GM18870 (cell line): ENCODE measurements around the gene CHD5.

Experiments
- ATAC-seq: cut with Tn5 transposase; IDR thresholded peaks from one replicate; pipeline ENCODE4 v1.9.1; 2021; ENCODE audit warnings: moderate library complexity; ENCODE audit not compliant: unreplicated experiment

Gene CHD5

DNA sequence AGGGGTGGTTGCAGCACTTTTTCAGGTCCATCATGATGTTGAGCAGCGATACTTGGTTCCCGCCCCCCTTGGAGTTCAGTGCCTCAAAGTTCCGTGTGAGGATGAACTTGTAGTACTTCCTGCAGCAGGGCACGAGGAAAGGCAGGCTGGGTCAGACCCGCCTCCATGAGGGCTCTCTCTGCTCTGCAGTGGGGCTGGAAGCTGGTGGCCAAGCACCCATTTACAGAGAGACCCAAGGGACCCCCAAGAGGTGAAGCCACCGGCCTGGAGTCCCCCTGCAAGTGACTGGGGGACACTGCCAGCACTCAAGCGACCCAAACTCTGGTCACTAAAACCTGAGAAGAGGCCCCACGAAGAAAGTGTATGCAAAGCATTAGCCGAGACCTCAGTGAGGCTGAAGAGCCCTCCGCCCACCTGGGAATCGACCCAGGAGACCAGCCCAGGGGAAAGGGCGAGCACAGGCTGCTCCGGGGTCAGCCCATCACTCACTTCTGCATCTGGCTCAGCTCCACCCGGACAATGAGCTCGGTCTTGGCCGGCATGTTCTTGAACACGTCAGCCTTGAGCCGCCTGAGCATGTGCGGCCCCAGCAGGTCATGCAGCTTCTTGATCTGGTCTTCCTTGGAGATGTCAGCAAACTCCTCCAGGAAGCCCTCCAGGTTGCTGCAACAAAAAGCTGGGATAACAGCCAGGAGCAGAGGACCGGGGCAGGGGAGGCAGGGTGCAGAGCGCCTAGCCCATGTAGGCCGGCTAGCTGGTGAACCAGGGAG lies 45.2 kb downstream of the CHD5 start:
- ATAC-seq: no peak

DNA sequence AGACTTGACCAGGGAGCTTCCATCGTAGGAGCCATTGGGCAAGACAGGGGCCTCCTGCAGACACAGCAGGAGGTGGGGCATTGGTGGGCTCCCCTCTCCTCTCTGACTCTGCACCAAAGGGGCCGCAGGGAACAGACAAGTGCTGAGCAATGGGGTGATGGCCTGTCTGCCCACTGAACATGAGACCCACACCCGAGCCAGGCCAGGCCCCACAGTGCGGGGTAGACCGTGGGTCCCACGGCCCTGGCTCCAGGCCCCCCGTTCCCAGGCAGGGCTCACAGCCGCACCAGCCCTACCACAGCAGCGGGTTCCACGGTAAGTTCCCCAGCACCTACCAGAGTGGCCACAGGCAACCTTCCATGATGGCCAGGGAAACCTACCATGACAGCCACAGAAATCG lies 45.9 kb downstream of the CHD5 start:
- no peak for ATAC-seq

DNA sequence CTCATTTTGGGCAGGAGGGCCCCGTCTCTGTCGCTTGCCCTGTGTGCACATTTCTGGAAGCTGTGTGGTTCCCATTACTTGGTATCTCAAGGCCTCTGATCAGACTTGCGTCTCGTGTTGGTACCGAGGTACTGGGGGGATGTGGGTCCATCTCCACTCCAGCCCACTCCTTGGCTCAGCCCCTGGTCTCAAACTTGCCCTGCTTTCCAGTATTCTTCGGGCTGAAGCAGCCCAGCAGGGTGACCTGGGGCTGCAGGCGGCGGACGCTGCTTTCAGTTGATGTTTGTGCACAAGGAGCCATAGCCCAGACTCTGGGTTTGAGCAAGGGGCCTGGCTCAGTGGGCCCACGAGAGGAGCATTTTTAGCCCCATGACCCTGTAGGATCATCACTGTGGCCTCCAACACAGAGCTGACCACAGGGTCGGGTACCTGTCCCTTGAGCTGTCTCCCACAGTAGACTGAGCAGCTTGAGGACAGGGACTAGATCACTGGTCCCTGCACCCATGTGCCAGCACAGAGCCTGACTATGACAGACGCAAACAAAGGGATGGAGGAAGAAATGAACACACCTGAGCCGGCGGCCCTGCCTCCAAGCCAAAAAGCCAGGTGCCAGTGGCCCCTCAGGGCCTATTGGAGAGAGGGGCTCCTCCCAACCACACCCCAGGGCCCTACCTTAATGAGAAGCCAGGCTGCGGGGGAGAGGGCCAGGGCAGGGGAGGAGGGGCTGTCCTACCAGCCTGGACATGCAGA lies 46.8 kb downstream of the CHD5 start:
- no peak for ATAC-seq

DNA sequence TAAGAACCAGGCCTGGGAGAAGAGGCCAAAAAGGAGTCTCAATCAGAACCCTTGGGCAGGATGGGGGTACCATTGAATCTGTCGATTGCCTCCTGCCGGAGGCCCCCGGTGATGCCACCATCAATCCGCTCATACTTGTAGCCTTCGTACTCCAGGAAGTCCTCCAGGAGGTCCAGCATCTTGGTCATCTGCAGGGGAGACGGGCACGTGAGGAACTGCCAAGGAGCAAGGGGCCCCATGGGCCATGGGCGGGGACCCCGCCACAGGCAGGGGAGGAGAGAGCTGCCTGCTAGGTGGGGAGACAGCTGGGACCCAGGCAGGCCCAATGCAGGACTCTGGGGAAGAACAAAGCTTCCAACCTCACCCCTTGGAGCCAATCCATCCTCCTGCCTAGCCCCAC lies 48.6 kb downstream of the CHD5 start:
- no peak for ATAC-seq

DNA sequence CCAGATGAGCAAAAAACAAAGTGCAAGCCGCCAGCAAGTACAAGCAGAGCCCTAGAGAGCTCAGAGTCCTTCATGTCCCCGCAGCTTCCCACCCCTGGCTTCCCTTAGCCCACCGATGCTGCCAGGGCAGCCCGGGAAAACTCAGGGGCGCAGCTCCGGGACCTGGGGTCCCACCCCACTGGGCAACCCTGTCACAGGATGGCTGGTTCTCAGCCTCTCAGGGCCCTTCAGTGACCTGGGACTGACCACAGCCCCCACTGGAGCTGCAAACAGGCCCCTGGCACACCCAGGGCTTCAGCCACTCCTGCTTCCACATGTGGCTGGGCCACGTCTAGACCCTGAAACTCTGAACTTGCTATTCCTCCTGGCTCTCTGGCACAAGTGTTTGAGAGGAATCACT lies 49.5 kb downstream of the CHD5 start:
- ATAC-seq: no peak

DNA sequence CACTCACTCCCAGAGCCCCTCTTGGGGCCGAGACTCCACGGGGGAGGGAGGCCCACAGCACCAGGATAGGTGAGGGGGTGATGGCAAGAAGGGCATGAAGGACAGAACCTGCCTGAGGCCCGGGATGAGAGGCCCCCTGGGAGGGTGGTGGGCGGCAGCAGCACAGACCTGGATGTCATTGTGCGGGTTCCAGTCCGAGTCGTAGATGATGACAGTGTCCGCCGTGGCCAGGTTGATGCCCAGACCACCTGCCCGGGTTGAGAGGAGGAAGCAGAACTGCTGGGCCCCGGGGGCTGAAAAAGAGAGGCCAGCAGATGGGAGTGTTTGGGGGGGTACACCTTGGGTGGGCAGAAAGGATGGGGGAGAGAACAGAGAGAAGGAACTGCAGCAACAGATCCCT lies 50.1 kb downstream of the CHD5 start:
- no peak for ATAC-seq

DNA sequence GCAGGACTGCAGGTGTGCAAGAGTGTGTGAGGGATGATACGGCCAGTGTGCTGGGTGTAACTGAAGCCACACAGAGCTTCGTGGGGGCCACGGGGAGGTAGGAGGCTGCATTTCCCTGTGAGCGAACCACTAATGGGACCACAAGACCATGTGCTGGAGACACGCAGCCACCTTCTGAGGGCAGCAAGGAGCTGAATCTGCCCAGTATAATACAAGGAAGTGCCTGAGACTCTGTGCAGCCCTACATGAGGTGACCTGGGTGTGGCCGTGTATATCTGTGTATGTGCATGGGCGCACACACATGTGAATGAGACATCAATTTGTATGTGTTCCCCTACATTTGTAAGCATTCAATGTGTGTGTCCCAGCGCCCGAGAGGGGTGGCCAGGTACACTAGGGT lies 50.8 kb downstream of the CHD5 start:
- ATAC-seq: no peak

DNA sequence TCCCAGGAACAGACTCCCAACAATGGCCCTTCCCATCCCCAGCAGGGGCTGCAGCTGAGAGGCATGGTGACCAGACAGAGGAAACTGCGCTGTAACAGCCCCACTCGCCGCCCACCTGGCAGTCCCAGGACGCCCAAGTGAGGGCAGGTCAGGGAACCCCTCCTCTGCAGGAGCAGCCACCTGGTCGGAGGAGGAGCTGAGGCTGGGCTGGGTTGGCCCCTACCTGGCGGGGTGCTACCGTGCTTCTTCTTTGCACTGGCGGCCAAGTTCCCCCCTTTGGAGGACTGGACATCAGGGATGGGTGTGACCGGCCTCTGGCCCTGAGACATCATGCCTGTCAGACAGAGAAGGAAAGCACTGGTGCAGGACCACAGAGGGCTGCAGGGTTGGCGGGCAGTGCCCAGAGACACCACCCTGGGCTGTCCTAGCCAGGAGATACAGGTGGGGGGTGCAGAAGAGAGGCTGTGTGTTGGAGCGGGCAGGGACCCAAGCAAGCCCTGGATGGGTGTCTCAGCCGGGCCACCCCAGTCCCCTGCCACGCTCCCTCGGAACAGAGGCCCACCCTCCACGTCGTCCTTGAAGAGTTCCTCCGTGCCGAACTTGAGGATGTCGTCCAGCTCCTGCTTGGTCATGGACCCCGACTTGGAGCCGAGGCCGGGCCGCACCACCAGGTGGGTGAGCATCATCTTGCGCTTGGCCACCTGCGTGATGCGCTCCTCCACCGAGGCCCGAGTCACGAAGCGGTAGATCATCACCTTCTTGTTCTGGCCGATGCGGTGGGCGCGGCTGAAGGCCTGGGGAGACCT lies 51.6 kb downstream of the CHD5 start:
- no peak for ATAC-seq

DNA sequence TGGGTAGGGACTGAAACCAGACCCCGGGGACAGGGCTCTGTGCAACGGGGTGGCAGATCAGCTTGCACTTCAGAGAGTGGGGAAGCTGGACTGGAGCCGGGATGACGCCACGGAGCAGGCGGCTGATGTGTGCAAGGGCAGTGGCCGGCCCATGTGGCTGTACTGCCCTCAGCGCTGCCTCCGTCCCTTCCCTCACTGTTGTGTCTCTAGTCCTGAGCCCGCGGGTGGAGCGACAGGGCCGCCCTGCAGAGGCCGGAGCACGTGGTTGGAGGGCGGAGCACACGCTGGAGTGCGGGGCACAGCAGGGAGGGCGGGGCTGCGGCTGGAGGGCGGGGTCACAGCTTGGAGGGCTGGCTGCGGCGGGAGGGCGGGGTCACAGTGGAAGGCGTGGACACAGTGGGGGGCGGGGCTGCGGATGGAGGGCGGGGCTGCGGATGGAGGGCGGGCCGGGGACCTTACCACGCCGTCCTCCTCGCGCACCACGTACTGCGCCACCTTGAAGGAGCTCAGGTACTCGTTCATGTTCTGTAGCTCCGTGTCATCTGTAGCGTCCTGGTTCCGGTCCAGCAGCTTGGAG lies 52.4 kb downstream of the CHD5 start:
- ATAC-seq: no peak

DNA sequence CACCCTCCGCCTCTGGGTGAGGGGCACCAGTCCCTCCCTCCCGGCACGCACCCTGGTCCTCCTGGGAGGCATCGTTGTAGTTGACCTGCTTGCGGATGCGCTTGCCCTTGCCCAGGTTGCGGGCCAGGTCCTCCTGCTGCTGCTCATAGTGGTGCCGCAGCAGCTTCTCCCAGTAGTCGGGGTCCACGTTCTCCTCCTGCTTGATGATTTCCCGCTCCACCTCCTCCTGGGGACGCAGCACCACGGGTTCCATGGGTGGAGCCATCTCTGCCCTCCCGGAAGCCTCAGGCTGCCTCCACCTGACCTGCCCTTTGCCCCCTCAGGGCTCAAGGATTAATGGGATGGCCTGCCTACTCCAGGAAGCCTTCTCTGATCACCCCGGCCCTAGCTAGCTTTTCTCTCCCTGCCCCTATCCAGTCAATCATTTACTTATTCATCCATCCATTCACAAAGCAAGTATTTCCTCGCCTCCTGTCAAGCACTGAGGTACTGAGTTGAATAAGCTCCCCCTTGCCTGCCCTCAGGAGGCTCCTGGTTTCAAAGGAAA lies 53.5 kb downstream of the CHD5 start:
- ATAC-seq: no peak

DNA sequence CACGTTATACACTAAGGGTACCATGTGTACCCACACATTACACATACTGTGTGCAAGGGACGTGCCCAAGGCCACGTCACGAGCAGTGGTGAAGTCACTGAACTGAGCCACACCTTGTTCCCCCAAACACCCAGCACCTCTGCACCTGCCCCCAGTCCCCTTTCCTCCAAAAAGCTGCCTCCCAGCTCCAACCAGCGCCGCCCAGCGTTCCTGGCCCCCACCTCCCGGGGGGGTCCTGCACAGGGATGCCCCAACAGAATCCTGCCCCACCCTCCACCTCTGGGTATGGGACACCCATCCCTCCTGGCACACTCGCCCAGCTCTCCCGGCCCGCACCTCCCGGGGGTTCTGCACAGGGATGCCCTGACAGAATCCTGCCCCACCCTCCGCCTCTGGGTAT lies 54.1 kb downstream of the CHD5 start:
- no peak for ATAC-seq

DNA sequence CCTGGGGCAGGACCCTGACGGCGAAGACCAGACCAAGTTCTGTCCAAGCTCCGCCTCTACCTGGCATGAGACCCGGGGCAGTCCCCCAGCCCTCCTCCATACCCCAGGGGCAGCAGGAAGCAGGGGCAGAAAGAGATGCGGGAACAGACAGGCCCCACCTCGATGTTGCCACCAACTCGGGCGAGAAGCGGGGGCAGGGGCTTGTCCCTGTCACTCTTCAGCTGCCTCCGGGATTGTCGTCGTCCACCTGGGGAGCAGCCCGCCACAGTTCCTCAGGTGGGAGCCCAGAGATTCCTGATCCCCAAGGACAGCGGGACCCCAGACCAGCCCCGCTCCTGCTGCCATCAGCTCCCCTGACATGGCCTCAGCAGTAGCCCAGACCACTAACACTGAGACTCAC lies 54.8 kb downstream of the CHD5 start:
- no peak for ATAC-seq

DNA sequence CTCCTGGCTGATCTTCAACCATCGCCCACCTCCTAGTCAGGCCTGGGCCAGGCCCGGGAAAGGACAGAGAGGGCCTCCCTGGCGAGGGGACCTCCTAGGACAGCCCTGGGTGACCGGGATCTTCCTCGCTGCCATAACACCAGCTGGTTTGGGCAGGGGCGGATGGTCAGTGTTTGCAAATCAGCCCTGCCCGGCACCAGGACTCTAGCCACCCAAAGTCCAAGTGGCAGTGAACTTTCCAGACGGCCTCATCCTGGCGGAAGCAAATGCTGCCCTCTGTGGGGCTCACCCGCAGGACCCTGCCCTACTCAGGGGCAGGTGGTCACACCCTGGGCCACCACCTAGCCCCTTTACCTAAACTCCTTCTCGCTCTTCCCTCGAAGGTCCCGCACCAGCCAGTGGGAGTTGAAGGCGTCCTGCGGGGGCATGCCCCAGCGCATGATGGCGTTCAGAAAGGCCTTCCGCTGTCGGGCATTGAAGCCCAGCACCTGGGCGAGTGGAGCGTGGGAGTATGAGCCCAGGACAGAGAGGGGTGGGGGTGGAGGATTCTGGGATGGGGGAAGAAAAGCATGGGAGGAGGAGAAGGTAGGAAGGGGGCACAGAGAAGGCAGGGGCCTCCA lies 55.3 kb downstream of the CHD5 start:
- ATAC-seq: no peak

DNA sequence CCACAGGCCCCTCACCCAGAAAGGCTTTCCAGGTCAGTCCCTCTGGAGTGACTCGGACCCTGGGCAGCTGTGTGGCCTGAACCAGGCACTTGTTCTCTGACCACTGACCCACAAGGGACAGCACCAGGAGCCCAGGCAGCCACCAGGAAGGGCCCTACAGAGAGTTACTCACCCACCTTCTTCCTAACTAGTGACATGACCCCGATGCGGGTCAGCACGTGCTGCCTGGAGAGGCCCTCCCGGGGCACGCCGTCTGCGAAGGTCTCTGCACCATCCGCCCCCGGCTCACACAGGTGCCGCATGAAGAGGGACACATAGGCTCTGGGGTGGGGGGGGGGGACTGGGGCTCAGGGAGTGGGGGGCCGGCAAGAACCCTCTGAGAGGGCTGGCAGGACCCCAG lies 55.8 kb downstream of the CHD5 start:
- no peak for ATAC-seq

DNA sequence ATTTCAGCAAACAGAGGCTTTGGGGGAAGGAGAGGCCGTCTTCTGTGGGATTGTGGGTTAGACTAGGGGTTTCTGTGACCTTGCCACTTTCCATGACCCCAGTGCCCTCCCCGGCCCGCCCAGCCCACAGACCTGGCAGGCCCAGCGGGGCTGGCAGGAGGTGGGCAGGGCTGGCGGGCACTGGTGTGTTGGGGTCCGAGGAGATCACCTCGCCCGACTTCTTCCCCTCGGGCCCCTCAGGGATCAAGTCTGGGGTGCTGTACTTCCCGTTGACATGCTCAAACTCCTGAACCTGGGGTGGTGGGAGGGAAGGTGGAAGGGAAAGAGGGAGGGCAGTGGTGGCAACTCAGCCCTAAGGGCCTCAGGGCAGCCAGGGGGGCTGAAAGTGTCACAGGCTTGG lies 56.3 kb downstream of the CHD5 start:
- ATAC-seq: no peak

DNA sequence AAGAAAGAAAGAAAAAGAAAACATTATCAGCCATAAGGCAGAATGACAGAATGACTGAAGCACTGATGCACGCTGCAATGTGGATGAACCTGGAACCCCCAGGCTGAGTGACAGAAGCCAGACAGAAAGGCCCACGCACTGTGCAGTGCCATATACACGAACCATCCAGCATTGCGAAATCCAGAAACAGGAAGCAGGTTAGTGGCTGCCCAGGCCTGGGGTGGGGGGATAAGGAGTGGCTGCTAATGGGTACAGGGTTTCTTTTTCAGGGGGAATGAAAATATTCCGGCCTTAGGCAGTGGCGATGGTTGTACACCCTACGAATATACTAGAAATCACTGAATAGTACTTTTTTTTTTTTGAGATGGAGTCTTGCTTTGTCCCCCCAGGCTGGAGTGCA lies 57.0 kb downstream of the CHD5 start:
- ATAC-seq: no peak

DNA sequence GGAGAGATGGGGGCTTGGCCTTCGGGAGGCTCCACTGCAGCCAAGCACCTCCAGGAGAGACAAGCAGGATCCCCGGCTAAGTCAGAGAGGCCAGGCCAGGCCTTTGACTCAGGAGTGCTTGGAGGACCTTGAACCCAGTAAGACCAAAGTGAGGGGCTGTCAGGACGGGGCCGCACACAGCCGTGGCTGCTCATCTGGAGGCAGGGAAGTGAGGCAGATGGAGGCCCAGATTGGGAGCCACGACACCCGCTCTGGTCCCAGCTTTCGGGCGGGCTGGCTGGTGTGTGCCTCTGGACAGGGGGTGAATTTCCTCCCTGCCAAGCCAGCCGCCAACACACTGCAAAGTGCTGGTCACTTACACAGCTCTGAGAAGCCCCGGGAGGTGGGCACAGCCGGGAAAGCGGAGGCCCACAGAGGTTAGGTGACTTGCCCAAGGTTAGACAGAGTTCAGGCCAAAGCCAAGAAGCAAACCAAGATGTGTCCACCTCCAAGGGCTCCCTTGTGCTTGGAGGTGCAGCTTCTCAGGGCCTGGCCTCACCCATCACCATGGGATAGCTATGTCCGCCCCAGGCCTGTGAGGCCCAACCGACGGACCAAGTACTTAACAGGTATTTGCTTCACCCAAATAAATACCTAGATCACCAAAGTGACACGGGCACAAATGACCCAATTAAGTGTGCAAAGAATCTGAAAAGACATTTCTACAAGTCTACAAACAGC lies 58.3 kb downstream of the CHD5 start:
- ATAC-seq: no peak

DNA sequence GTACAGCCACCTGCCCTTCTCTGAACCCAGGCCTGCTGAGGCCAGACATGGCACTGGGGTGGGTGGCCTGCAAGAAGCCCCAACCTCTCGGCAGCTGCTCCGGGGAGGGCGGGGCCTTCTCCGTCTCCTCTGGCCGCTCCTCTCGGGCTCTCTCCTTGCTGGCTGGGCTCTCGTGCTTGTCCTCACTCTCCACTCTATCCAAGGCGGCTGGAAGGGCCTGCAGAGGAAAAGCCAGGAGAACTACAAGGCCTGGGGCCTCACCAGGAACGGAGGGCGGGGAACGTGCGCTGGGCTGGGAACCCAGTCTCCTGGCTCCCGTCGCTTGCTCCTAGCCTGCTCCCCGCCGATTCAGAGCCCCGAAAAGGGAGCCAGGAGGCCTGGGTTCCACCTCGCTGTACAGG lies 59.1 kb downstream of the CHD5 start:
- ATAC-seq: no peak

DNA sequence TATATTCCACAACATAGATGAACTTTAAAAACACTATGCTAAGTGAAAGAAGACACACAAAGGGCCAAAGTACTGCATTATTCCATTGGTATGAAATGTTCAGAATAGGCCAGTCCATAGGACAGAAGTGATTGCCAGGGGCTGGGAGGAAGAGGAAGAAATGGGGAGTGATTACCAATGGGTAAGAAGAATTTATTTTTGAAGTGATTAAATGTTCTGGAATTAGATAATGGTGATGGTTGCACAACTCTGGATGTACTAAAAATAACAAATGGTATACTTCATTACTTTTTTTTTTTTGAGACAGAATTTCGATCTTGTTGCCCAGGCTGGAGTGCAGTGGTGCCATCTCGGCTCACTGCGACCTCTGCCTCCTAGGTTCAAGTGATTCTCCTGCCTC lies 61.7 kb downstream of the CHD5 start:
- ATAC-seq: no peak

DNA sequence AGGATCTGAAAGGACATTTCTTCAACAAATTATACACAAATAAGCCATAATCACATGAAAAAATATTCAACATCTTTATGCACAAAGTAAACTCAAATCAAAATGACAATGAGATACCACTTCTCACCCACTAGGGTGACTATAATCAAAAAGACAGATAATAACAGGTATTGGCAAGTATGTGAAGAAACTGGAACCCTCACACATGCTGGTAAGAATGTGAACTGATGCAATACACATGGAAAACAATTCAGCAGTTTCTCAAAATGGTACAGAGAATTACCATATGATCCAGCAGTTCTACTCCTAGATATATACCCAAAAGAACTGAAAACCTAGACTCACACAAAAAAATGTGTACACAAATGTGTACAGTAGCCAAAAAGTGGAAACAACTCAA lies 62.5 kb downstream of the CHD5 start:
- ATAC-seq: no peak
